ENCODE data around the gene NCK2. TPM values are rescaled to one million over a fixed set of nuclear protein-coding genes. Genes with fewer than 3 reads are reported as not detected.

The NCK2 gene
- total and polyA plus RNA-seq, 9 of the 15 experiments (the other 6 are each of a cell fraction or from before 2014, with no cell fraction given), result 0.90 to 27.9 (median 15.9) TPM

DNA sequence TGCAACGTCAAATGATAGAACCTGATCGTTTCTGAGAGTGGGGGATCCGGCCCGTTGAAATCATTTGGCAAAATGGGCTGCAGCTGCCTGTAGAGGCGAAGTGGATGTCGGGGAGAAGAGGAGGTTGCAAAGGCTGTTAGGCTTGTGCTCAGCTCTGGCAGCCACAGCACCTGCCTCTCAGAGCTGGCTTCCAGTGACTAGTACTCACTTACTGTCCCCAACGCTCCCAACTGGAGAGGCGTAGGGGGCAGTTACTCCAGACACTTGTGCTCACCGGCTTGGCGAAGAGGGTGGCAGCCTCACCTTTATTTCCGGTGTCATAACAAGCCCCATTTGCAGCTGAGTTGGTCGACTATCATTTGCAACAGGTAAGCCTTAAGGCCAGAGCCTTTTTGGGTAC, 37.9 kb downstream of the NCK2 start:
- Histone ChIP-seq H3K27ac (ENCODE audit: extremely low read depth, low read depth, low read length) (no peak overlapping the region), H3K4me3 (no peak overlapping the region), H3K4me1 (replicated peaks in 1 of 2; ENCODE audit: control insufficient read depth in 2 of 2, insufficient read depth in 2 of 2, low read length in 2 of 2) (peaks cover 12% of the 10 kb centered on the region in 2 experiments), H3K27me3 (ENCODE audit: control insufficient read depth in 2 of 2, insufficient read depth in 2 of 2, low read length in 2 of 2) (no peaks in the 10 kb centered on the region), H3K79me2 (ENCODE audit: control insufficient read depth, insufficient read depth, low read length) (no peaks in the 10 kb centered on the region), H3K9ac (ENCODE audit: insufficient read depth in 1 of 2, low read depth in 2 of 2, low read length in 2 of 2) (peak overlapping the region in 1 of 2 experiments; percentile 52; a peak in 1 of 4 replicates), H3K9me3 (replicated peaks; ENCODE audit: control insufficient read depth, insufficient read depth, low read depth, low read length) (no peaks in the 10 kb centered on the region), H3K36me3 (ENCODE audit: control insufficient read depth, insufficient read depth, low read length) (no peaks in the 10 kb centered on the region), H2AFZ (ENCODE audit: low read depth, low read length) (no peak overlapping the region), H3K4me2 (ENCODE audit: insufficient read depth, low read length) (no peak overlapping the region), H4K20me1 (replicated peaks; ENCODE audit: control insufficient read depth, insufficient read depth, low read length) (peaks cover 11% of the 10 kb centered on the region), H3K9me1 (ENCODE audit: control insufficient read depth, insufficient read depth, low read length) (no peaks in the 10 kb centered on the region)
- no peak for DNase-seq (ENCODE audit: extremely low read depth in 1 of 4, low spot score in 3 of 4)
- BruUV-seq (replicated peaks), result no TSS peak
- intact Hi-C loops (cut with micrococcal nuclease) (no loop called here), in situ Hi-C loops (cut with MboI) (loop anchor here (10.0 kb wide), 1 partner anchor 438 kb away; no protein-coding TSS in a partner anchor)
- CTCF ChIA-PET (ENCODE audit: low intra/inter-chr PET ratio), result no interaction called here
- WGBS (ENCODE audit: insufficient coverage, low coverage, missing lambda C conversion rate), result 71% methylated on average over 11 of the region's 12 CpGs
- POLR2A ChIA-PET, result interaction anchor here (0.6 kb wide), 1 partner anchor 69 kb away, joined by 3 read pairs; no protein-coding TSS in a partner anchor
- ATAC-seq, result no peak
- FAIRE-seq, result no peak
- TF ChIP-seq ZNF384 (IDR thresholded peaks at IDR 0.05; ENCODE audit: low read depth, low read length), result no peak
- no peak for TF ChIP-seq BACH1 (tag; IDR thresholded peaks at IDR 0.05)
- no peak for TF ChIP-seq SPI1 (IDR thresholded peaks at IDR 0.05; ENCODE audit: borderline replicate concordance, low read depth, low read length)
- TF ChIP-seq, protein P1, sequence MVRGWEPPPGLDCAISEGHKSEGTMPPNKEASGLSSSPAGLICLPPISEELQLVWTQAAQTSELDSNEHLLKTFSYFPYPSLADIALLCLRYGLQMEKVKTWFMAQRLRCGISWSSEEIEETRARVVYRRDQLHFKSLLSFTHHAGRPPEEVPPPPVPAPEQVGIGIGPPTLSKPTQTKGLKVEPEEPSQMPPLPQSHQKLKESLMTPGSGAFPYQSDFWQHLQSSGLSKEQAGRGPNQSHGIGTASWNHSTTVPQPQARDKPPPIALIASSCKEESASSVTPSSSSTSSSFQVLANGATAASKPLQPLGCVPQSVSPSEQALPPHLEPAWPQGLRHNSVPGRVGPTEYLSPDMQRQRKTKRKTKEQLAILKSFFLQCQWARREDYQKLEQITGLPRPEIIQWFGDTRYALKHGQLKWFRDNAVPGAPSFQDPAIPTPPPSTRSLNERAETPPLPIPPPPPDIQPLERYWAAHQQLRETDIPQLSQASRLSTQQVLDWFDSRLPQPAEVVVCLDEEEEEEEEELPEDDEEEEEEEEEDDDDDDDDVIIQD (CRISPR knock-in tag; IDR thresholded peaks at IDR 0.05), result no peak
- no peak for TF ChIP-seq ZNF232 (CRISPR knock-in tag; IDR thresholded peaks at IDR 0.05)
- TF ChIP-seq ZNF512 (tag; IDR thresholded peaks at IDR 0.05), result no peak
- TF ChIP-seq, protein P2, sequence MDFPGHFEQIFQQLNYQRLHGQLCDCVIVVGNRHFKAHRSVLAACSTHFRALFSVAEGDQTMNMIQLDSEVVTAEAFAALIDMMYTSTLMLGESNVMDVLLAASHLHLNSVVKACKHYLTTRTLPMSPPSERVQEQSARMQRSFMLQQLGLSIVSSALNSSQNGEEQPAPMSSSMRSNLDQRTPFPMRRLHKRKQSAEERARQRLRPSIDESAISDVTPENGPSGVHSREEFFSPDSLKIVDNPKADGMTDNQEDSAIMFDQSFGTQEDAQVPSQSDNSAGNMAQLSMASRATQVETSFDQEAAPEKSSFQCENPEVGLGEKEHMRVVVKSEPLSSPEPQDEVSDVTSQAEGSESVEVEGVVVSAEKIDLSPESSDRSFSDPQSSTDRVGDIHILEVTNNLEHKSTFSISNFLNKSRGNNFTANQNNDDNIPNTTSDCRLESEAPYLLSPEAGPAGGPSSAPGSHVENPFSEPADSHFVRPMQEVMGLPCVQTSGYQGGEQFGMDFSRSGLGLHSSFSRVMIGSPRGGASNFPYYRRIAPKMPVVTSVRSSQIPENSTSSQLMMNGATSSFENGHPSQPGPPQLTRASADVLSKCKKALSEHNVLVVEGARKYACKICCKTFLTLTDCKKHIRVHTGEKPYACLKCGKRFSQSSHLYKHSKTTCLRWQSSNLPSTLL (IDR thresholded peaks at IDR 0.05), result no peak
- no peak for TF ChIP-seq USF2 (CRISPR knock-in tag; IDR thresholded peaks at IDR 0.05)
- TF ChIP-seq ZNF316 (IDR thresholded peaks at IDR 0.05), result no peak
- TF ChIP-seq STAG1 (CRISPR knock-in tag; IDR thresholded peaks at IDR 0.05; ENCODE audit: borderline replicate concordance), result no peak
- no peak for TF ChIP-seq SRSF1 (IDR thresholded peaks at IDR 0.05; ENCODE audit: low read depth, low read length)
- TF ChIP-seq, protein P3, sequence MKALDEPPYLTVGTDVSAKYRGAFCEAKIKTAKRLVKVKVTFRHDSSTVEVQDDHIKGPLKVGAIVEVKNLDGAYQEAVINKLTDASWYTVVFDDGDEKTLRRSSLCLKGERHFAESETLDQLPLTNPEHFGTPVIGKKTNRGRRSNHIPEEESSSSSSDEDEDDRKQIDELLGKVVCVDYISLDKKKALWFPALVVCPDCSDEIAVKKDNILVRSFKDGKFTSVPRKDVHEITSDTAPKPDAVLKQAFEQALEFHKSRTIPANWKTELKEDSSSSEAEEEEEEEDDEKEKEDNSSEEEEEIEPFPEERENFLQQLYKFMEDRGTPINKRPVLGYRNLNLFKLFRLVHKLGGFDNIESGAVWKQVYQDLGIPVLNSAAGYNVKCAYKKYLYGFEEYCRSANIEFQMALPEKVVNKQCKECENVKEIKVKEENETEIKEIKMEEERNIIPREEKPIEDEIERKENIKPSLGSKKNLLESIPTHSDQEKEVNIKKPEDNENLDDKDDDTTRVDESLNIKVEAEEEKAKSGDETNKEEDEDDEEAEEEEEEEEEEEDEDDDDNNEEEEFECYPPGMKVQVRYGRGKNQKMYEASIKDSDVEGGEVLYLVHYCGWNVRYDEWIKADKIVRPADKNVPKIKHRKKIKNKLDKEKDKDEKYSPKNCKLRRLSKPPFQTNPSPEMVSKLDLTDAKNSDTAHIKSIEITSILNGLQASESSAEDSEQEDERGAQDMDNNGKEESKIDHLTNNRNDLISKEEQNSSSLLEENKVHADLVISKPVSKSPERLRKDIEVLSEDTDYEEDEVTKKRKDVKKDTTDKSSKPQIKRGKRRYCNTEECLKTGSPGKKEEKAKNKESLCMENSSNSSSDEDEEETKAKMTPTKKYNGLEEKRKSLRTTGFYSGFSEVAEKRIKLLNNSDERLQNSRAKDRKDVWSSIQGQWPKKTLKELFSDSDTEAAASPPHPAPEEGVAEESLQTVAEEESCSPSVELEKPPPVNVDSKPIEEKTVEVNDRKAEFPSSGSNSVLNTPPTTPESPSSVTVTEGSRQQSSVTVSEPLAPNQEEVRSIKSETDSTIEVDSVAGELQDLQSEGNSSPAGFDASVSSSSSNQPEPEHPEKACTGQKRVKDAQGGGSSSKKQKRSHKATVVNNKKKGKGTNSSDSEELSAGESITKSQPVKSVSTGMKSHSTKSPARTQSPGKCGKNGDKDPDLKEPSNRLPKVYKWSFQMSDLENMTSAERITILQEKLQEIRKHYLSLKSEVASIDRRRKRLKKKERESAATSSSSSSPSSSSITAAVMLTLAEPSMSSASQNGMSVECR (CRISPR knock-in tag; IDR thresholded peaks at IDR 0.05), result no peak

Data from K562 (cell line).